Measurements from ENCODE around the gene MR1.

The MR1 gene

DNA sequence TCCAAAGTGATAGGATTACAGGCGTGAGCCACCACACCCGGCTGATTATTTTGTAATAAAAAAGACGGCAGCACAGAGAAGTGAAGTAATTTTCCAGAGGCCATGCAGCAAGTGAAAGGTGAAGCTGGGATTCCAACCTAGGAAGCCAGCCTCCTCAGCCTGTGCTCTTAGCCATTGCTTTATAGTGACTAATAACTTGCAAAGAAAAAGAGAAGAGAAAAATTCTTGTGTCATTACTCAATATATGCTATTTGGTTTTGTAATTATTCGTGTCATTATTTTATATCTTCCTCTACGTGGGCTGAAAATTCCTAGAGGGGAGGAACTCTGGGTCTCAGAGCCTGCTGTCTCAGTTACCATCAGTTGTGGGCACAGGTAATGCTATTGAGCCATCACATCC is 53.1 kb downstream of the MR1 start:
- no peak overlapping the region for H3K4me3 ChIP-seq (ENCODE audit: low read depth, low read length)
- peak; percentile 65 for DNase-seq (ENCODE audit: low read depth)
- TF ChIP-seq CTCF (conservative IDR thresholded peaks at IDR 0.05; ENCODE audit: low read depth, low read length), result no peak

DNA sequence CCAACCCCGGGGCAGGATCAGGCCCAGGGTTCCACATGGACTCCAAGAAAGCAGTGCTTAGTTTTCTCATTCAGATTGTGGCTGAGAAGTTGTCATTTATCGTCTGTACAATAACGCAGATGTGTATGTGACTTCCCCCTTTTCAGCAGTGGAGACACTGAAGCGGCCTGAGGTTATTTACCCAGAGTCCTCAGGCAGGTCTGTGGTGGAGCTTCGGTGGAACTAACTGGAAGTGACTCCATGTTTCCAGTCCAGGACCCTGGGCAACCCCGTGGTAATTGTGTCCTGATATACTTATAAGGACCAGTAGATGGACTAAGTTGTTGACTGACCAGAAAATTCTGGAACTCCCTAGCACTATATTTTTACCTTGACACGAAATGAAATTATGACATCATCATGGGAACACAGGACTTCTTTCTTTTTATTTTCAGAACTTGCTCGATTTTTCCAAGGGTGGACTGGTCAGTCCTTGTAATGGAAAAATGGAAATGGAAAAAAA is 53.7 kb downstream of the MR1 start:
- TF ChIP-seq CTCF (conservative IDR thresholded peaks at IDR 0.05; ENCODE audit: low read depth, low read length), result no peak
- H3K4me3 ChIP-seq (ENCODE audit: low read depth, low read length), result no peak overlapping the region
- no peak for DNase-seq (ENCODE audit: low read depth)

GRCh38 chr1:181088079-181089016 is 54.6 kb downstream of the MR1 start, which contains the start of gene IER5:
Gene IER5 (plus strand): TSS chr1:181088700. CDS start chr1:181088903, 203 bp downstream.
- no peak for TF ChIP-seq CTCF (conservative IDR thresholded peaks at IDR 0.05; ENCODE audit: low read depth, low read length)
- peak within 1 kb of the TSS; percentile 89 for H3K4me3 ChIP-seq (ENCODE audit: low read depth, low read length)
- DNase-seq (ENCODE audit: low read depth), result peak; percentile 97

GRCh38 chr1:181089017-181089675 is 55.4 kb downstream of the MR1 start:
- no peak for TF ChIP-seq CTCF (conservative IDR thresholded peaks at IDR 0.05; ENCODE audit: low read depth, low read length)
- DNase-seq (ENCODE audit: low read depth), result no peak
- H3K4me3 ChIP-seq (ENCODE audit: low read depth, low read length), result peak overlapping the region; percentile 89

GRCh38 chr1:181089676-181090544 is 56.1 kb downstream of the MR1 start:
- H3K4me3 ChIP-seq (ENCODE audit: low read depth, low read length), result peak overlapping the region; percentile 89
- DNase-seq (ENCODE audit: low read depth), result peak; percentile 66
- no peak for TF ChIP-seq CTCF (conservative IDR thresholded peaks at IDR 0.05; ENCODE audit: low read depth, low read length)

DNA sequence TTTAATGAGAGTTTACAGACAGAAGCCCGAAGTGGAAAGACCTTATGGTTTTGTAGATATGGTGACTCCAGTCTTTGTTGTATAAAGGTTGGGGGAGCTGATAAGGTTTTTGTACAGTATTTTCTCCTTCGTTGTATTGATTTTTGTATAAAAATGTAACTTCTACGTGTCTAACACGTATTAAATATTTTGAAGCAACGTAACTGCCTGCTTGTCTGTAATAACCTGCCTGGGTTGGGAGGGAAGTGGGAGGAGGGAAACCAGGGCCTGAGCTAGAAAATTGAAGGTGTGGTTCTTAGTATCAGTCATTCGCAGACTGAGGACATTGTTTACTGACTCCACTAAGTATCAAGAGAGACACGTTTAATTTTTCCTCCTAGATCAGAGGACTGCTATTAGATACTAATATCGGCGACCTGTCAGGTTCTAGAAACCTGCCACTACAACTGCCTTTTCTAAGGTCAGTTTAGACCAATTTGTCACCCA is 56.9 kb downstream of the MR1 start:
- H3K4me3 ChIP-seq (ENCODE audit: low read depth, low read length), result peak overlapping the region; percentile 89
- DNase-seq (ENCODE audit: low read depth), result no peak
- TF ChIP-seq CTCF (conservative IDR thresholded peaks at IDR 0.05; ENCODE audit: low read depth, low read length), result no peak

Measured in choroid plexus epithelial cell (primary cell).